ENCODE measurements around the gene C1QB.
"Not testable (repeated sequence)": the region's sequence is repeated elsewhere in the genome, so short reads cannot be mapped to it uniquely, and the experiment has no call there.

Gene C1QB

GRCh38 chr1:22699681-22700520 lies 46.9 kb downstream of the C1QB start:
- Histone ChIP-seq H3K9ac (ENCODE audit: low read length) (no peak overlapping the region), H3K36me3 (ENCODE audit: control insufficient read depth, insufficient read depth, low read length) (no peaks in the 10 kb centered on the region), H3K4me3 (ENCODE audit: low read depth, low read length) (no peak overlapping the region), H3K27me3 (ENCODE audit: control insufficient read depth, insufficient read depth, low read length) (no peaks in the 10 kb centered on the region), H3K27ac (ENCODE audit: low read depth, low read length) (no peak overlapping the region), H3K9me3 (ENCODE audit: control insufficient read depth, insufficient read depth, low read depth, low read length) (no peaks in the 10 kb centered on the region), H3K4me1 (ENCODE audit: control insufficient read depth, insufficient read depth, low read length) (no peaks in the 10 kb centered on the region)

GRCh38 chr1:22702296-22703085 lies 49.5 kb downstream of the C1QB start:
- no peak overlapping the region for H3K9ac ChIP-seq (ENCODE audit: low read length)
- no peaks in the 10 kb centered on the region for H3K36me3 ChIP-seq (ENCODE audit: control insufficient read depth, insufficient read depth, low read length)
- H3K27me3 ChIP-seq (ENCODE audit: control insufficient read depth, insufficient read depth, low read length), result no peaks in the 10 kb centered on the region
- no peaks in the 10 kb centered on the region for H3K9me3 ChIP-seq (ENCODE audit: control insufficient read depth, insufficient read depth, low read depth, low read length)
- H3K4me3 ChIP-seq (ENCODE audit: low read depth, low read length), result no peak overlapping the region
- no peaks in the 10 kb centered on the region for H3K4me1 ChIP-seq (ENCODE audit: control insufficient read depth, insufficient read depth, low read length)
- no peak overlapping the region for H3K27ac ChIP-seq (ENCODE audit: low read depth, low read length)

DNA sequence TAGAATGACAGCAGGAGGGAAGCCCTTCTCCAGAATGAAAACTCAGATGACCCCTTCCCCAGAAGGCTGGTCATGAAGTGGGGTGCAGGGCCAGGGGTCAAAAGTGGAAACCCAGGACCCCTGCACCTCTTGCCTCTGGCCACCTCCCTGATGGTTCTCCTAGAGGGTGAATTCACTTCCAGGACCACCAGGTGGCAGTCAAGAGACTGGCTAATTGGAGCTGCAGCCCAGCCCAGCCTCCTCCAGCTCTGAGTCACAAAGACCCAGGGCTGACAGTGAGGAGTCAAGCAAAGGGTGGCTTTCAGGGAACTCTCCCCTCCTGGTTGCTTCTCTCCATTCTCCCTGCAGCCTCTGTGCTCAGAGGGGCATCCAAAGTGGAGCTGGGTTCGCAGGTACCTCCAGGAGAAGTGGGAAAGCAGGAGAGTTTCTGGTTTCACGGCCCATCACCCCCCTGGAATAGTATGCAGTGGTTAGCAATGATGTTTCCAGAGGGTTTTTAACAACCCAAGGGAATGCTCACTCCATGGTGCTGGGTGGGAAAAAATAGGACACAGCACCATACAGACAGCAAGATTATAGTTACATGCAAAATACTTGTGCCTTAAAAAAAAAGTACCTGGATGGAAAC lies 51.5 kb downstream of the C1QB start:
- no peak overlapping the region for H3K4me3 ChIP-seq (ENCODE audit: low read depth, low read length)
- H3K36me3 ChIP-seq (ENCODE audit: control insufficient read depth, insufficient read depth, low read length), result no peaks in the 10 kb centered on the region
- H3K4me1 ChIP-seq (ENCODE audit: control insufficient read depth, insufficient read depth, low read length), result 0 out of 2 replicates have a peak, but pooled peaks cover 2% of the 10 kb centered on the region
- no peaks in the 10 kb centered on the region for H3K9me3 ChIP-seq (ENCODE audit: control insufficient read depth, insufficient read depth, low read depth, low read length)
- H3K27ac ChIP-seq (ENCODE audit: low read depth, low read length), result no peak overlapping the region
- no peak overlapping the region for H3K9ac ChIP-seq (ENCODE audit: low read length)
- H3K27me3 ChIP-seq (ENCODE audit: control insufficient read depth, insufficient read depth, low read length), result peaks cover 3% of the 10 kb centered on the region

DNA sequence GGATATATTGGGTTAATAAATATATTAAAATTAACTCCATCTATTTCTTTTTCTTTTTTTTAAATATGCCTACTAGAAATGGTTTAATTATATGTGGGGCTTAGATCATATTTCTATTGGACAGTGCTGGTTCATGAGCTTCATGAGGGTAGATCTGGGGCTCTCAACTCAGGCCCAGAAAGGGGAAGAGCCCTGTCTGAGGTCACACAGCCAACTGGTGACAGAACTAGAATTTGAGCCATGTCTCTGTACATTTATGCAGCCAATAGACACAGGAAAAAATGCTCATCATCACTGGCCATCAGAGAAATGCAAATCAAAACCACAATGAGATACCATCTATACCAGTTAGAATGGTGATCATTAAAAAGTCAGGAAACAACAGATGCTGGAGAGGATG lies 52.5 kb downstream of the C1QB start:
- Histone ChIP-seq H3K9me3 (ENCODE audit: control insufficient read depth, insufficient read depth, low read depth, low read length) (no peaks in the 10 kb centered on the region), H3K4me3 (ENCODE audit: low read depth, low read length) (no peak overlapping the region), H3K27me3 (ENCODE audit: control insufficient read depth, insufficient read depth, low read length) (peaks cover 7% of the 10 kb centered on the region), H3K27ac (ENCODE audit: low read depth, low read length) (no peak overlapping the region), H3K36me3 (ENCODE audit: control insufficient read depth, insufficient read depth, low read length) (no peaks in the 10 kb centered on the region), H3K9ac (ENCODE audit: low read length) (no peak overlapping the region), H3K4me1 (ENCODE audit: control insufficient read depth, insufficient read depth, low read length) (0 out of 2 replicates have a peak, but pooled peaks cover 5% of the 10 kb centered on the region)

GRCh38 chr1:22706100-22706499 lies 53.1 kb downstream of the C1QB start:
- H3K27me3 ChIP-seq (ENCODE audit: control insufficient read depth, insufficient read depth, low read length); H3K27ac ChIP-seq (ENCODE audit: low read depth, low read length): not testable (repeated sequence)

GRCh38 chr1:22708777-22709176 lies 55.7 kb downstream of the C1QB start:
- no peaks in the 10 kb centered on the region for H3K36me3 ChIP-seq (ENCODE audit: control insufficient read depth, insufficient read depth, low read length)
- H3K9me3 ChIP-seq (ENCODE audit: control insufficient read depth, insufficient read depth, low read depth, low read length), result no peaks in the 10 kb centered on the region
- no peak overlapping the region for H3K27ac ChIP-seq (ENCODE audit: low read depth, low read length)
- H3K4me3 ChIP-seq (ENCODE audit: low read depth, low read length), result no peak overlapping the region
- no peak overlapping the region for H3K9ac ChIP-seq (ENCODE audit: low read length)
- H3K4me1 ChIP-seq (ENCODE audit: control insufficient read depth, insufficient read depth, low read length), result peaks cover 9% of the 10 kb centered on the region; the same call in 1 of the 2 replicates
- H3K27me3 ChIP-seq (ENCODE audit: control insufficient read depth, insufficient read depth, low read length), result peaks cover 32% of the 10 kb centered on the region

More at GRCh38 chr1:22706100-22706499, 53.1 kb downstream of the C1QB start:
- H3K9me3 ChIP-seq (ENCODE audit: control insufficient read depth, insufficient read depth, low read depth, low read length); H3K4me3 ChIP-seq (ENCODE audit: low read depth, low read length); H3K9ac ChIP-seq (ENCODE audit: low read length); H3K4me1 ChIP-seq (ENCODE audit: control insufficient read depth, insufficient read depth, low read length); H3K36me3 ChIP-seq (ENCODE audit: control insufficient read depth, insufficient read depth, low read length): not testable (repeated sequence)

DNA sequence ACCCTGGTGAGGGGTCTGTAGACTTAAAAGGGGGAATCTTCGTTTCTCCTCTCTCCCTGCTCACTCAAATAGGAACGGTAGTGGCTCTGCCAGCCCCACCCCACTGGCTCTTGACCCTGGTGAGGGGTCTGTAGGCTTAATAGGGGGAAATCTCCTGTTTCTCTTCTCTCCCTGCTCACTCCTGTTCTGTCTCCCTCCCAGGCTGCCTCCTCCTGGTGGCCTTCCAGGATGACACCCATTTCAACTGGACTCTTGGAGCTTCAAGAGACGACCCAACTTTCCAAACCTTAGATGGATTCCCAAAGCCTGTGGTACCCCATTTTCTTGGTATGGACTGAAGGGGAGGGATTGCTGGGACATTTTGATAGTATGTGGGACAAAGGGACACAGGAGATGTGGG lies 56.2 kb downstream of the C1QB start:
- H3K27ac ChIP-seq (ENCODE audit: low read depth, low read length), result no peak overlapping the region
- H3K4me1 ChIP-seq (ENCODE audit: control insufficient read depth, insufficient read depth, low read length), result peaks cover 9% of the 10 kb centered on the region; the same call in 1 of the 2 replicates
- H3K27me3 ChIP-seq (ENCODE audit: control insufficient read depth, insufficient read depth, low read length), result peaks cover 37% of the 10 kb centered on the region
- H3K36me3 ChIP-seq (ENCODE audit: control insufficient read depth, insufficient read depth, low read length), result no peaks in the 10 kb centered on the region
- H3K9me3 ChIP-seq (ENCODE audit: control insufficient read depth, insufficient read depth, low read depth, low read length), result no peaks in the 10 kb centered on the region
- no peak overlapping the region for H3K9ac ChIP-seq (ENCODE audit: low read length)
- no peak overlapping the region for H3K4me3 ChIP-seq (ENCODE audit: low read depth, low read length)

- H3K9me3 ChIP-seq (ENCODE audit: control insufficient read depth, insufficient read depth, low read depth, low read length), result no peaks in the 10 kb centered on the region
- H3K4me3 ChIP-seq (ENCODE audit: low read depth, low read length), result peak overlapping the region; percentile 49
- H3K4me1 ChIP-seq (ENCODE audit: control insufficient read depth, insufficient read depth, low read length), result peaks cover 9% of the 10 kb centered on the region; the same call in 1 of the 2 replicates
- H3K9ac ChIP-seq (ENCODE audit: low read length), result no peak overlapping the region
- peaks cover 43% of the 10 kb centered on the region for H3K27me3 ChIP-seq (ENCODE audit: control insufficient read depth, insufficient read depth, low read length)
- no peak overlapping the region for H3K27ac ChIP-seq (ENCODE audit: low read depth, low read length)
- no peaks in the 10 kb centered on the region for H3K36me3 ChIP-seq (ENCODE audit: control insufficient read depth, insufficient read depth, low read length)
Measured at GRCh38 chr1:22709891-22710700, 57.1 kb downstream of the C1QB start.

DNA sequence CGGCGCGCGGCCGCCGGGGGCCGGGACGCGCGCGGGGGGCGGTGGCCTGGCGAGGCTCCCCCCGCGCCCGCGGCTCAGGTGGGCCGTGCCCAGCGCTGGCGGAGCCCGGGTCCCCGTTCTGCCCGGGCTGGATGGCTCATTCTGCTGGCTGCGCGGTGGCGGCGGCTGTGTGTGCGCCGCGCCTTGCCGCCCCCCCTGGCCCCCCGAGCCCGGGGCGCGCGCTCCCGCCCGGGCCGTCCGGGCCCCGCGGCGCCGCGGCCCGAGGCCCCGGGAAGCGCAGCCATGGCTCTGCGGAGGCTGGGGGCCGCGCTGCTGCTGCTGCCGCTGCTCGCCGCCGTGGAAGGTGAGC lies 57.6 kb downstream of the C1QB start, which contains the start of gene EPHB2:
EPHB2 (plus strand) TSS at position 139 of the 349 bp plus-strand sequence; CDS start at position 283, 144 bp downstream.
- Histone ChIP-seq H3K27me3 (ENCODE audit: control insufficient read depth, insufficient read depth, low read length) (peaks cover 43% of the 10 kb centered on the region), H3K4me3 (ENCODE audit: low read depth, low read length) (peak within 1 kb of the TSS; percentile 59), H3K4me1 (ENCODE audit: control insufficient read depth, insufficient read depth, low read length) (peaks cover 9% of the 10 kb centered on the region; the same call in 1 of the 2 replicates), H3K36me3 (ENCODE audit: control insufficient read depth, insufficient read depth, low read length) (no peaks in the 10 kb centered on the region), H3K9ac (ENCODE audit: low read length) (no peak within 1 kb of the TSS), H3K9me3 (ENCODE audit: control insufficient read depth, insufficient read depth, low read depth, low read length) (no peaks in the 10 kb centered on the region), H3K27ac (ENCODE audit: low read depth, low read length) (no peak within 1 kb of the TSS)

DNA sequence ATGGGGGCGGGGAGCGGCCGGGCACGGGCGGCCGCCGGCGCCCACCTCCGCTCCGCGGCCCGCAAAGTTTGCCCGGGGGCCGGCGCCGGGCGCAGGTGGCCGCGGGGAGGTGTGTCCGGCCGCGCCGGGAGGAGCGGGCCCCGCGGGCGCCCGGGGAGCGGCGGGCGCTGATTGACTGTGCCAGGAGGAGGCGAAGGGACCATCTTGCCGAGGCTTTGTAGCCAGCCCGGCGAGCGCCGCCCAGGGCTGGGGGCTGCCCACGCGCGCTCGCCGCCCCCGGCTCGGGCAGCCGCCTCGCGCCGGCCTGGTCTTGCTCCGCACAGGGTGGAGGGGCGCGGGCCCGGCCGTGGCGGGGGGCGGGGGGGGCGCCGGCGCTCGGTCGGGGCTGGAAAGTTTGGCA lies 58.0 kb downstream of the C1QB start:
- Histone ChIP-seq H3K27ac (ENCODE audit: low read depth, low read length) (no peak overlapping the region), H3K27me3 (ENCODE audit: control insufficient read depth, insufficient read depth, low read length) (peaks cover 43% of the 10 kb centered on the region), H3K9ac (ENCODE audit: low read length) (no peak overlapping the region), H3K36me3 (ENCODE audit: control insufficient read depth, insufficient read depth, low read length) (no peaks in the 10 kb centered on the region), H3K4me3 (ENCODE audit: low read depth, low read length) (peak overlapping the region; percentile 59; the same call in 1 of the 2 replicates), H3K9me3 (ENCODE audit: control insufficient read depth, insufficient read depth, low read depth, low read length) (no peaks in the 10 kb centered on the region), H3K4me1 (ENCODE audit: control insufficient read depth, insufficient read depth, low read length) (peaks cover 9% of the 10 kb centered on the region; the same call in 1 of the 2 replicates)

All from HUES6 (cell line).